OCI-LY3 (cell line): Measurements from ENCODE around the gene DCAF4.

Experiments used
- CTCF ChIP-seq: fragments of 200-600, 300-600 bp; sonication (generic); IDR thresholded peaks from 2 replicates; pipeline ENCODE4 v1.5.1; 2014; ENCODE audit warnings: antibody characterized with exemption, low read length, low read depth
- EZH2phosphoT487 ChIP-seq: fragments of 200-600 bp; shearing (Covaris generic); IDR thresholded peaks from 2 replicates; pipeline ENCODE4 v1.6.1; 2018; ENCODE audit warnings: antibody characterized with exemption, mixed run types, low read depth

- TF ChIP-seq CTCF (no peak), EZH2phosphoT487 (no peak)
Observed at GRCh38 chr14:72909163-72909562, 17.1 kb upstream of the DCAF4 start.
